ENCODE results near the gene MSH2. TPM values are rescaled to one million over a fixed set of nuclear protein-coding genes. Genes with fewer than 3 reads are reported as not detected.

Gene MSH2
- total and polyA plus RNA-seq, 2 of the 13 experiments (the other 11 are each of a cell fraction or from before 2014, with no cell fraction given), result 19.9 to 76.3 TPM

DNA sequence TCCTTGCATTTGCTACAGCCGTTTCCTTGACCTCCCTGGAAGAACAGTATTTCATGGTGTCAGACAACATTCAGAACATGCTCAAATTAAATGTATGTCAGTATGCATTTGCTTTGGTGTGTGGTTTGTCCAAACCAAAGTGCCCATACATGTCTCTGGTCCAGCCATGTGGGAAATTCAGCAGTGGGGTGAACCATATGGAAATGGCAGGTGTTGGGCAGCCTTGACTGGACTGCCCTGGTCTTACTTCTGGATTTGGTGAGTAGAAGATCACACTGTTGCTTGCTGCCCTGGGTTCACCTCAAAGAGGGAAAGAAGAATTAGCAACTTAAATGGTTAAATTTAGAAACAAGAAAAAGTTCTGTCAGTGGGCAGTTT, 84.5 kb downstream of the MSH2 start:
- no peaks in the 10 kb centered on the region for H3K4me1 ChIP-seq (ENCODE audit: insufficient read depth, low read length)
- H3K4me2 ChIP-seq (ENCODE audit: low read depth, low read length), result no peak overlapping the region
- H4K20me1 ChIP-seq (ENCODE audit: insufficient read depth, low read length), result no peaks in the 10 kb centered on the region
- in situ Hi-C loops (cut with HindIII; ENCODE audit: extremely low pct_ligation_motif_present, low pct_unique_long_range_greater_than_20kb) (no loop called here), intact Hi-C loops (cut with micrococcal nuclease; ENCODE audit: unreplicated experiment) (no loop called here)
- POLR2A ChIA-PET, result no interaction called here
- DNase-seq (ENCODE audit: low spot score), result no peak
- no peaks in the 10 kb centered on the region for H3K79me2 ChIP-seq (ENCODE audit: insufficient read depth, low read length)
- BruUV-seq (replicated peaks), result no TSS peak
- 83% methylated on average over 1 of the region's 1 CpG for WGBS (ENCODE audit: low lambda C conversion rate)
- no peak overlapping the region for H3K27ac ChIP-seq (ENCODE audit: extremely low read length, insufficient read depth, low read length)
- no peak overlapping the region for H3K9ac ChIP-seq (ENCODE audit: insufficient read depth, low read depth, low read length)
- H3K36me3 ChIP-seq (replicated peaks in 1 of 2; ENCODE audit: control insufficient read depth in 1 of 2, insufficient read depth in 2 of 2, low read length in 2 of 2), result peaks cover 2 to 13% of the 10 kb centered on the region in 2 experiments
- no peak overlapping the region for H2AFZ ChIP-seq (ENCODE audit: low read length)
- FAIRE-seq, result no peak
- H3K4me3 ChIP-seq (replicated peaks in 1 of 3; ENCODE audit: insufficient read depth in 1 of 3, low read depth in 2 of 3, low read length in 3 of 3), result no peak overlapping the region
- no peaks in the 10 kb centered on the region for H3K27me3 ChIP-seq (ENCODE audit: control insufficient read depth in 1 of 2, insufficient read depth in 2 of 2, low read length in 2 of 2)
- no peaks in the 10 kb centered on the region for H3K9me3 ChIP-seq (ENCODE audit: low read length)
- CTCF ChIA-PET (ENCODE audit: low intra/inter-chr PET ratio, low total read pairs), result no interaction called here
- no peak for ATAC-seq
- TF ChIP-seq ATF6 (CRISPR knock-in tag; conservative IDR thresholded peaks at IDR 0.05) (no peak), HMGA1 (CRISPR knock-in tag; conservative IDR thresholded peaks at IDR 0.05) (no peak), MTERF4 (CRISPR knock-in tag; IDR thresholded peaks at IDR 0.05) (no peak), SALL2 (CRISPR knock-in tag; IDR thresholded peaks at IDR 0.05) (no peak), ZSCAN9 (CRISPR knock-in tag; IDR thresholded peaks at IDR 0.05; ENCODE audit: borderline replicate concordance) (no peak), PITX1 (CRISPR knock-in tag; IDR thresholded peaks at IDR 0.05) (no peak), FOXJ3 (CRISPR knock-in tag; IDR thresholded peaks at IDR 0.05; ENCODE audit: borderline replicate concordance) (no peak), ZNF558 (CRISPR knock-in tag; IDR thresholded peaks at IDR 0.05; ENCODE audit: borderline replicate concordance) (no peak), ZNF552 (CRISPR knock-in tag; IDR thresholded peaks at IDR 0.05; ENCODE audit: borderline replicate concordance) (no peak), GATA4 (IDR thresholded peaks at IDR 0.05; ENCODE audit: borderline replicate concordance, low read depth) (no peak), ZNF431 (CRISPR knock-in tag; IDR thresholded peaks at IDR 0.05; ENCODE audit: borderline replicate concordance, low read depth) (no peak), SMAD9 (CRISPR knock-in tag; IDR thresholded peaks at IDR 0.05) (no peak), RNF219 (CRISPR knock-in tag; IDR thresholded peaks at IDR 0.05) (no peak), HNF4A (CRISPR knock-in tag; IDR thresholded peaks at IDR 0.05) (no peak)
- TF ChIP-seq, protein P1, sequence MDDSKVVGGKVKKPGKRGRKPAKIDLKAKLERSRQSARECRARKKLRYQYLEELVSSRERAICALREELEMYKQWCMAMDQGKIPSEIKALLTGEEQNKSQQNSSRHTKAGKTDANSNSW (CRISPR knock-in tag; IDR thresholded peaks at IDR 0.05; ENCODE audit: borderline replicate concordance), result no peak
